Measurements from ENCODE around the gene NAA15.

DNA sequence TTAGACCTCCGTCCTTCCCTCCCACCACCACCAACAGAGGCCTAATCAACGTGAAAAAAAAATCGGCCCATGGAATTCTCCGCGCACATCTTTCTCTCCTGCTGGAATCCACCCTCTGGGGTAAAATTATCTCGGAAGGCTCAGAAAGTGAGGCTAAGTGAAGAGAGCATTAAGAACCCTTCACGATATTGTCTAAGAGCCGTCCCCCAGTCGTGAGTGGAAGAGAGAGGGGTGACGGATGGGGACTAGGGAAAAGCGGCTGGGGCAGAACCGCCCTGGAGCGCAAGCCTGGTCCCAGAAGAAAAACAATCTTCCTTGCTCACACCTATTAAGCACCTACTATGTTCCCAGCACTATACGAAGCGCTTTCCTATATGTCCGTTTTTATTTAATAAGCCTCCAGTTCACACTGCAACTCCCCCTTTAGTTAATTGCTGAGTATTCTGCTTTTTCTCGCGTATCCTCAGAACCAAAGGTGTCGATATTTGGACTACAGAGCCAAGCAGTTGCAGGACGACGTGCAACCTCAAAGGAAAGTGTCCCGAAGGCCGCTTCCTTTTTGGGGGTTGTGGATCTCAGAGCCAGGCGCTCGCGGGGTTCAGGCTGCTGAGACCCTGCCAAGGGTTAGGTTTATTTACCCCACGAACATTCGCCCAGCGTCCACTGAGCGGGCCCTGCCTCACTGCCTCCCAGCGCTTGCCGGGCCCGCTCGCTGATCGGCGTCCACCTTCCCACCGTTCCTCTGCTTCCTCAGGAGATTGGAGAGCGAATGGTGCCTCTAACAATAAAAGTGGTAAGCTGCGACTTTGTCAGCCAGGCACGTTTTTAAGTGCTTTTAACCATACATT is 22.2 kb upstream of the NAA15 start:
- TF ChIP-seq ELF4 (IDR thresholded peaks at IDR 0.05) (no peak), SUZ12 (IDR thresholded peaks at IDR 0.05) (no peak), CTBP1 (IDR thresholded peaks at IDR 0.05; ENCODE audit: borderline replicate concordance) (no peak), ZNF384 (IDR thresholded peaks at IDR 0.05) (peak; percentile 55; the same call in 1 of the 2 replicates)

Measured in HEK293T (cell line).